Psoas muscle (tissue), 8 donors: Measurements from ENCODE around the gene KSR1. TPM values are rescaled to one million over a fixed set of nuclear protein-coding genes. Genes with fewer than 3 reads are reported as not detected.
"Not testable (repeated sequence)": the region's sequence is repeated elsewhere in the genome, so short reads cannot be mapped to it uniquely, and the experiment has no call there.

Experiments
- ATAC-seq, 4 donors: fragments of 200-7000 bp; cut with Tn5 transposase; one replicate each; pipeline ENCODE4 v1.9.1; 2020; ENCODE audit warnings: moderate library complexity in 3 of 4, mild to moderate bottlenecking in 2 of 4
- DNase-seq, 2 donors: peaks; one replicate each; pipeline ENCODE4 v3.0.0-alpha.2; 2020
- H3K27ac ChIP-seq: fragments of 200-600 bp; one replicate; pipeline ENCODE4 v1.8.0; 2022
- H3K27me3 ChIP-seq, 3 donors: fragments of 200-600 bp in 1 of 3; one replicate each; pipeline versions ENCODE4 v1.6.1 to v1.8.0; 2013 to 2022; ENCODE audit warnings: low read length in 2 of 3, mild to moderate bottlenecking in 2 of 3, moderate library complexity in 1 of 3; ENCODE audit not compliant: insufficient read depth in 3 of 3
- H3K36me3 ChIP-seq, 2 donors: fragments of 200-600 bp in 1 of 2; one replicate each; pipeline versions ENCODE4 v1.6.1 to v1.8.0; 2013 to 2022; ENCODE audit warnings: low read depth in 1 of 2, mild to moderate bottlenecking in 1 of 2, moderate library complexity in 1 of 2; ENCODE audit not compliant: insufficient read depth in 1 of 2
- H3K4me1 ChIP-seq: fragments of 200-600 bp; one replicate; pipeline ENCODE4 v1.8.0; 2022
- H3K4me3 ChIP-seq: fragments of 200-600 bp; one replicate; pipeline ENCODE4 v1.8.0; 2022; ENCODE audit warnings: mild to moderate bottlenecking
- H3K9me3 ChIP-seq: fragments of 200-600 bp; one replicate; pipeline ENCODE4 v1.8.0; 2022
- CTCF ChIP-seq: fragments of 200-600 bp; IDR thresholded peaks from one replicate; pipeline ENCODE4 v1.8.0; 2022; ENCODE audit warnings: antibody characterized with exemption
- WGBS, 3 donors: extraction: QIAGEN DNeasy Blood & Tissue Kit; methylation state at CpG; one replicate each; pipeline versions ENCODE4 v1.1.6 to v1.1.7; 2013; 5-methylcytosine and 5-hydroxymethylcytosine counted together
- intact Hi-C, 2 donors: fragments of 100-400 bp; cut with DNase I; formaldehyde crosslinking; loops; one replicate each; pipeline versions ENCODE4 v1.11.0 to v1.14.2; 2022
- polyA plus RNA-seq, 3 donors: library from polyadenylated mRNA; stranded (reverse); fragments of 200-250 nt; gene quantifications; one replicate each; pipeline ENCODE4 v1.2.3, GENCODE V29; 2013
- total RNA-seq, 4 donors: library from RNA; stranded (reverse); fragmentation: NEBNext Ultra II Directional in 2 of 4; extraction: Animal tissue kit (Norgen Biotek cat#: 25700) in 2 of 4; gene quantifications; one replicate each; pipeline versions ENCODE4 v1.2.1 to v1.2.4, GENCODE V29; 2021 to 2023
- donor health status: healthy with polysubstance abuse.
- donor health status: DM: no; HTN: no; CAD: no; lungs with moderate emphysema.
- donor health status: Bipolar disorder and iron deficiency.
- donor health status: healthy.
- donor health status: DM: yes; HTN: yes; CAD: no.
- donor health status: DM: no; HTN: no; CAD: no.
- donor health status: DM: no; HTN: no; CAD: no.
- donor health status: DM: yes; HTN: yes; CAD: no.

The KSR1 gene
- total and polyA plus RNA-seq, 7 donors = 7.8 to 93.0 (median 46.5) TPM

DNA sequence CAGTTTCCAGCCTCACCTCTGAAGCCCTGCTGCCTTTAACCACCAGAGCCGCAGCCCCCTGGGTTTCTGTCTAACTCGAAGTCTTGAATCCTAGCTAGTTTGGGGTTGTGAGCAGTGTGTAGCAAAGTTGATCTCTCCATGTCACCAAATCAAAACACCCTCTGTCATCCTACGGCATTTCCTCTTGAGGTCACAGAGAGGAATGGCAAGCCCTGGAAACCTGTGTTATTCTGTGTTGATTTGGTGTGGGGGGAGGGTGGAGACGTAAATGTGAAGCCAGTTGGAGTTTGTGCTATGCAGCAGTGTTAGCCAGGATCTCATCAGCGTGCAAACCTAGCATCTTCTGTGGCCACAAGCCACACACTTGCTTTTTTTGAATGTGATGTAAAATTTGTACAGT lies 169.6 kb downstream of the KSR1 start:
- H3K36me3 ChIP-seq = peaks cover 0 to 34% of the 10 kb centered on the region in 2 donors
- DNase-seq (no peak), ATAC-seq (no peak)
- 84 to 91% (median 88%) methylated on average over 5 of the region's 5 CpGs for WGBS, 3 donors
- no peaks in the 10 kb centered on the region for H3K9me3 ChIP-seq
- no peak overlapping the region for H3K27ac ChIP-seq
- intact Hi-C loops = no loop called here
- peaks cover 18% of the 10 kb centered on the region for H3K4me1 ChIP-seq
- H3K27me3 ChIP-seq = no peaks in the 10 kb centered on the region
- no peak for TF ChIP-seq CTCF
- H3K4me3 ChIP-seq = no peak overlapping the region

DNA sequence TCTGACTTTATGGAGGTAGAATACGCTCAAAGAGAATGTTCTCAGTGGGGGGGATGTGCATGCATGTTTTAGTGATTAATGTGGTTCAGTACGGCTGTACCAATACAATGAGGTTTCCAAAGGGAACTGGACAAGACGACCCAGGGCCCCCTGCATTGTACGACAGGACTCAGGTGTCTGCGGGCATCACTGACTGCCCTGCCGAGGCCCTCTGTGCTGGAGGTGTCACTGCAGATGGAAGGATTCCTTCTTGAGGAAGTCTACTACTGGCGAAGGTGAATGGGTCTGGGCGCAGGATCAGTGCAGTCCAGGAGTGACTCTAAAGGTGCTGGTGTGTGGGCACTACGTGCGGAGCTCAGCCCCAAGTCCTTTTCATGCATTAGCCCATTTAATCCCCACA lies 171.3 kb downstream of the KSR1 start:
- Histone ChIP-seq H3K4me3 (no peak overlapping the region), H3K4me1 (peaks cover 19% of the 10 kb centered on the region), H3K27ac (no peak overlapping the region), H3K27me3 (no peaks in the 10 kb centered on the region), H3K36me3 (peaks cover 0 to 17% of the 10 kb centered on the region in 2 donors), H3K9me3 (no peaks in the 10 kb centered on the region)
- 84 to 89% (median 89%) methylated on average over 10 of the region's 10 CpGs for WGBS, 3 donors
- no peak for DNase-seq
- intact Hi-C loops = no loop called here
- ATAC-seq = no peak
- no peak for TF ChIP-seq CTCF

DNA sequence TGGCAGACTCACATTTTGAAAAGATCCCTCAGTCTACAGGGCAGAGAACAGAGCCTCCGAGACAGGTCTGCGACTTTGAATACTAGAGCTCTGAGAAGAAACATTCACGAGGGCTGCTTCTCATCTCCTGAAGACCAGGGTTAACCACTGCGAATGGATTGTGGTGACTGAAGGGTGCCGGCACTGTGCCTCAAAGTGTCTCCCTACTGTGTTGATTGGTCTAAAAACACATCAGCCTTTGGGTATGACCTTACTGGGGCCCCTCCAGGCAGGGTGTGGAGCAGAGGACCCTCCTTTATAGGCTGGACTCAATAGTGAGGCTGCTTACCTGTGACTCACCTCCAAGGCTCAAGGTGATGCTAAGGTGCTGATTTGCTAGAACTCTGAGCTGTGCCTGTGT lies 172.1 kb downstream of the KSR1 start:
- no peak for TF ChIP-seq CTCF
- H3K36me3 ChIP-seq = peaks cover 0 to 9% of the 10 kb centered on the region in 2 donors
- no peak overlapping the region for H3K4me3 ChIP-seq
- H3K27me3 ChIP-seq = no peaks in the 10 kb centered on the region
- 91 to 96% (median 95%) methylated on average over 5 of the region's 5 CpGs for WGBS, 3 donors
- no peak for ATAC-seq
- H3K9me3 ChIP-seq = no peaks in the 10 kb centered on the region
- H3K4me1 ChIP-seq = peaks cover 18% of the 10 kb centered on the region
- intact Hi-C loops = no loop called here
- DNase-seq = no peak
- no peak overlapping the region for H3K27ac ChIP-seq

- H3K9me3 ChIP-seq, ATAC-seq, DNase-seq, H3K4me3 ChIP-seq, H3K27me3 ChIP-seq, H3K27ac ChIP-seq, H3K36me3 ChIP-seq, intact Hi-C loops: not testable (repeated sequence)
- 87 to 98% (median 97%) methylated on average over 3 of the region's 3 CpGs for WGBS, 3 donors
- H3K4me1 ChIP-seq = peaks cover 18% of the 10 kb centered on the region
These were observed 173.0 kb downstream of the KSR1 start for GRCh38 chr17:27629260-27629659.

- Histone ChIP-seq H3K27me3 (no peaks in the 10 kb centered on the region), H3K4me3 (peak within 1 kb of the TSS; percentile 52), H3K4me1 (peaks cover 18% of the 10 kb centered on the region), H3K9me3 (no peaks in the 10 kb centered on the region), H3K27ac (peak within 1 kb of the TSS; percentile 48), H3K36me3 (no peaks in the 10 kb centered on the region)
- DNase-seq (no peak), ATAC-seq (peak; percentile 3 to 50 (median 25))
- WGBS, 3 donors = 48 to 52% (median 50%) methylated on average over 10 of the region's 10 CpGs
- intact Hi-C loops = no loop called here
- no peak for TF ChIP-seq CTCF
These were observed 174.6 kb downstream of the KSR1 start, which contains the start of gene LGALS9 for GRCh38 chr17:27630607-27631410. TSS of gene LGALS9 (plus strand) at chr17:27631188. CDS start at chr17:27631266, 78 bp downstream.
